Measurements from ENCODE around the gene RETREG1. TPM values are rescaled to one million over a fixed set of nuclear protein-coding genes. Genes with fewer than 3 reads are reported as not detected.

Gene RETREG1
- polyA plus RNA-seq, 1 of the 3 experiments (the other 2 are of a cell fraction), result 0.43 TPM

DNA sequence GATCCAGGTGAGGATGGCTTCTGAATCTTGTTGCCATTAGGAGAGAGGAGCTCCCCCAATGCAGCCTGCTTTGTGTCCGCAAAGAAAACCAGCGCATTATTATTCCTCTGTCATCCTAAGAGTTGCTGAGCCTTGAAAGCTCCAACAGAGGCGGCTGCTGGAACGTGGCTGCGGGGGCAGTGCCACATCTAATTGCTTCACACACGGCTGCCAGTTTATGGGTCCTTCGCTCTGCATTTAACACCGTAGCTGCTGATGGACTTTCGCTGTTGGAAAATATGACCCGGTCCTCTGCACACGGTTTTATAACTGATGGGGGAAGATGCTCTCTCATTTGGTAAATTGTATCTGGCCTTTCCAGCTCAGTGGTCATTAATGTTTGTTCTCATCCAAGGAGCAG, 189.2 kb downstream of the RETREG1 start:
- no peak for TF ChIP-seq GATA2 (CRISPR knock-in tag; IDR thresholded peaks at IDR 0.05)
- no peak for TF ChIP-seq FOXJ3 (CRISPR knock-in tag; IDR thresholded peaks at IDR 0.05)
- TF ChIP-seq RXRA (IDR thresholded peaks at IDR 0.05; ENCODE audit: borderline replicate concordance, low read depth), result no peak
- TF ChIP-seq, protein P1, sequence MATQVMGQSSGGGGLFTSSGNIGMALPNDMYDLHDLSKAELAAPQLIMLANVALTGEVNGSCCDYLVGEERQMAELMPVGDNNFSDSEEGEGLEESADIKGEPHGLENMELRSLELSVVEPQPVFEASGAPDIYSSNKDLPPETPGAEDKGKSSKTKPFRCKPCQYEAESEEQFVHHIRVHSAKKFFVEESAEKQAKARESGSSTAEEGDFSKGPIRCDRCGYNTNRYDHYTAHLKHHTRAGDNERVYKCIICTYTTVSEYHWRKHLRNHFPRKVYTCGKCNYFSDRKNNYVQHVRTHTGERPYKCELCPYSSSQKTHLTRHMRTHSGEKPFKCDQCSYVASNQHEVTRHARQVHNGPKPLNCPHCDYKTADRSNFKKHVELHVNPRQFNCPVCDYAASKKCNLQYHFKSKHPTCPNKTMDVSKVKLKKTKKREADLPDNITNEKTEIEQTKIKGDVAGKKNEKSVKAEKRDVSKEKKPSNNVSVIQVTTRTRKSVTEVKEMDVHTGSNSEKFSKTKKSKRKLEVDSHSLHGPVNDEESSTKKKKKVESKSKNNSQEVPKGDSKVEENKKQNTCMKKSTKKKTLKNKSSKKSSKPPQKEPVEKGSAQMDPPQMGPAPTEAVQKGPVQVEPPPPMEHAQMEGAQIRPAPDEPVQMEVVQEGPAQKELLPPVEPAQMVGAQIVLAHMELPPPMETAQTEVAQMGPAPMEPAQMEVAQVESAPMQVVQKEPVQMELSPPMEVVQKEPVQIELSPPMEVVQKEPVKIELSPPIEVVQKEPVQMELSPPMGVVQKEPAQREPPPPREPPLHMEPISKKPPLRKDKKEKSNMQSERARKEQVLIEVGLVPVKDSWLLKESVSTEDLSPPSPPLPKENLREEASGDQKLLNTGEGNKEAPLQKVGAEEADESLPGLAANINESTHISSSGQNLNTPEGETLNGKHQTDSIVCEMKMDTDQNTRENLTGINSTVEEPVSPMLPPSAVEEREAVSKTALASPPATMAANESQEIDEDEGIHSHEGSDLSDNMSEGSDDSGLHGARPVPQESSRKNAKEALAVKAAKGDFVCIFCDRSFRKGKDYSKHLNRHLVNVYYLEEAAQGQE (IDR thresholded peaks at IDR 0.05; ENCODE audit: low read depth, low read length), result no peak
- no peak for TF ChIP-seq GABPA (IDR thresholded peaks at IDR 0.05; ENCODE audit: low read depth)
- TF ChIP-seq, protein P2, sequence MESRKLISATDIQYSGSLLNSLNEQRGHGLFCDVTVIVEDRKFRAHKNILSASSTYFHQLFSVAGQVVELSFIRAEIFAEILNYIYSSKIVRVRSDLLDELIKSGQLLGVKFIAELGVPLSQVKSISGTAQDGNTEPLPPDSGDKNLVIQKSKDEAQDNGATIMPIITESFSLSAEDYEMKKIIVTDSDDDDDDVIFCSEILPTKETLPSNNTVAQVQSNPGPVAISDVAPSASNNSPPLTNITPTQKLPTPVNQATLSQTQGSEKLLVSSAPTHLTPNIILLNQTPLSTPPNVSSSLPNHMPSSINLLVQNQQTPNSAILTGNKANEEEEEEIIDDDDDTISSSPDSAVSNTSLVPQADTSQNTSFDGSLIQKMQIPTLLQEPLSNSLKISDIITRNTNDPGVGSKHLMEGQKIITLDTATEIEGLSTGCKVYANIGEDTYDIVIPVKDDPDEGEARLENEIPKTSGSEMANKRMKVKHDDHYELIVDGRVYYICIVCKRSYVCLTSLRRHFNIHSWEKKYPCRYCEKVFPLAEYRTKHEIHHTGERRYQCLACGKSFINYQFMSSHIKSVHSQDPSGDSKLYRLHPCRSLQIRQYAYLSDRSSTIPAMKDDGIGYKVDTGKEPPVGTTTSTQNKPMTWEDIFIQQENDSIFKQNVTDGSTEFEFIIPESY (IDR thresholded peaks at IDR 0.05; ENCODE audit: borderline replicate concordance, low read depth), result no peak
- no peak for TF ChIP-seq TCF12 (IDR thresholded peaks at IDR 0.05)
- TF ChIP-seq FOXM1 (IDR thresholded peaks at IDR 0.05; ENCODE audit: low read depth), result no peak
- no peak for TF ChIP-seq CHD2 (IDR thresholded peaks at IDR 0.05; ENCODE audit: low read length, partially characterized antibody)
- TF ChIP-seq MEF2A (IDR thresholded peaks at IDR 0.05; ENCODE audit: borderline replicate concordance, low read depth), result no peak
- no peak for TF ChIP-seq POLR2AphosphoS5 (IDR thresholded peaks at IDR 0.05; ENCODE audit: low read depth, low read length)
- TF ChIP-seq SMC3 (IDR thresholded peaks at IDR 0.05; ENCODE audit: low read depth, low read length), result no peak
- no peak for TF ChIP-seq EP300 (IDR thresholded peaks at IDR 0.05; ENCODE audit: borderline replicate concordance in 1 of 2, low read depth in 1 of 2, low read length in 1 of 2)
- TF ChIP-seq ELF1 (IDR thresholded peaks at IDR 0.05), result no peak
- Histone ChIP-seq H3K4me2 (no peak overlapping the region), H3K79me2 (ENCODE audit: insufficient read depth) (no peaks in the 10 kb centered on the region), H4K20me1 (ENCODE audit: insufficient read depth) (no peaks in the 10 kb centered on the region), H3K9me2 (no peaks in the 10 kb centered on the region), H3K27ac (ENCODE audit: low read depth in 2 of 2, low read length in 1 of 2) (no peak overlapping the region), H3K9ac (no peak overlapping the region), H3K9me3 (no peaks in the 10 kb centered on the region), H2AFZ (ENCODE audit: low read depth) (no peak overlapping the region), H3K27me3 (ENCODE audit: insufficient read depth) (no peaks in the 10 kb centered on the region; the same call in 1 of the 2 replicates), H3K36me3 (replicated peaks in 1 of 2; ENCODE audit: control insufficient read depth in 1 of 2, insufficient read depth in 2 of 2, low read length in 1 of 2) (no peaks in the 10 kb centered on the region), H3K4me3 (ENCODE audit: low read depth in 2 of 2, low read length in 1 of 2) (no peak overlapping the region), H3K4me1 (ENCODE audit: control insufficient read depth in 1 of 2, insufficient read depth in 2 of 2, low read depth in 1 of 2, low read length in 1 of 2) (peaks cover 0 to 8% of the 10 kb centered on the region in 2 experiments; a peak in 1 of 4 replicates), H3F3A (replicated peaks; ENCODE audit: insufficient read depth) (no peaks in the 10 kb centered on the region)
- ChIA-PET POLR2A (no interaction called here), CTCF (interaction anchor here (0.7 to 2.0 kb wide), 8 partner anchors 9 to 267 kb away, joined by 3 to 8 read pairs (median 4); no protein-coding TSS in a partner anchor)
- no peak for DNase-seq
- 55% methylated on average over 11 of the region's 11 CpGs for WGBS (ENCODE audit: low lambda C conversion rate)

Small RNA genes within 50 kb of the gene (small RNA-seq; reads per million reads assigned to genes)
- 0 reads per million in 7 experiments for gene RF00019

Other genes with a start within 250 kb of the RETREG1 start
- gene ZNF622, start 151.2 kb downstream of the RETREG1 start, polyA plus RNA-seq (2012; rRNA removed), result 19.1 and 20.0 TPM in 2 replicates

Measured in SK-N-SH (cell line).